ENCODE measurements around the gene TRIM69.

TRIM69 gene

DNA sequence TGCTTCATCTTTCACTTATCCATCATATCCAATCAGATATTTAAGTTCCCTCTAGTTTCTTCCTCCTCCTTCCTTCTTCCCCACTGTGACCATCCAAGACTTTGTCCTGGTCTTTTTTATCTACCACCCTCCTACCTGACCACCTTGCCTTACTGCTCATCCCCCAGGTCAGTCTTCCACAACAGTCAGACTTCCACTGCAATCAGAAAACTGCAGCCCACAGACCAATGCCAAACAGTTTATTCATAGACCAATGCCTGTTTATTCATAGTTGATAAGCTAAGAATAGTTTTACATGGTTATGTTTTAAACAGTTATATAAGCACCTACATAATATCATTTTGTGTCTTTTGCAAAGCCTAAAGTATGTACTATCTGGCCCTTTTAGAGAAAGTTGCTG is 65.5 kb downstream of the TRIM69 start:
- no peak for DNase-seq (ENCODE audit: low read depth in 1 of 2, low spot score in 1 of 2)

- no peak for DNase-seq (ENCODE audit: low read depth in 1 of 2, low spot score in 1 of 2)
These were observed 66.0 kb downstream of the TRIM69 start for GRCh38 chr15:44802336-44802735.

DNA sequence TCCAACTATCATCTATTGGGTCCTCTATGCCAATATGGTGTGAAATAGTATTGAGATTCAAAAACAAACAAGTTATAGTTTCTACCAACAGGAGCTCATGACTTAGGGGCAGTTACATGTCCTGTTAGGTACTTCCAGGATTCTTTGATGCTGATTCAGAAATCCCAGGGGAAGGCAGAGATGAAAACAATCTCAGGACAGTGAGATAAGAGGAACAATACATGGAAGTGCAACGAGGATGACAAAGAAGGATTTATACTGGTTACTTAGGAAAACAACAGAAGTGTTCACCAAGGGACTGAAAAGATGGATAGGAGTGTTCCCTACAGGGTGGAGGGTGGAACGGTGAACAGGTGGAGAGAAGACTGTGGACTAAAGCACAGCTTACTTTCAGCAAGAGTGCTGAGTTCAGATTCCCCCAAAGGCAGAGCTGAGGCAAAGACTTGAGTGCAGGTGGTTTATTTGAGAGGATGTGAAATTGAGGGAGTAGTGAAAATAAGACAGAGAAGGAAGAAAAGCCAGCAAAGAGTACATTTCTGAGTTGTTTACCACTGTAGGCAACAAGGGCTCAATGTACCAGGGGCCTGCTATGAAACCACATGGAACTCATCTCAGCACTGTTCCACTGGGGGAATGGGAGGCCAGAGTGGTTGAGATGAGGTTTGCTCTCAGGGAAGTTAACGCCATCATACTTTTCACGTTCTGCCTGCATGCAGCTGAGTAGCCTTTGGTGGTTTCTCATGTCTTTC is 68.1 kb downstream of the TRIM69 start:
- DNase-seq (ENCODE audit: low read depth in 1 of 2, low spot score in 1 of 2): no peak

- DNase-seq (ENCODE audit: low read depth in 1 of 2, low spot score in 1 of 2): no peak
These were observed 72.2 kb downstream of the TRIM69 start for GRCh38 chr15:44808557-44808956.

GRCh38 chr15:44810237-44810636 is 73.9 kb downstream of the TRIM69 start:
- no peak for DNase-seq (ENCODE audit: low read depth in 1 of 2, low spot score in 1 of 2)

- no peak for DNase-seq (ENCODE audit: low read depth in 1 of 2, low spot score in 1 of 2)
These were observed 75.0 kb downstream of the TRIM69 start for GRCh38 chr15:44811337-44811736.

DNA sequence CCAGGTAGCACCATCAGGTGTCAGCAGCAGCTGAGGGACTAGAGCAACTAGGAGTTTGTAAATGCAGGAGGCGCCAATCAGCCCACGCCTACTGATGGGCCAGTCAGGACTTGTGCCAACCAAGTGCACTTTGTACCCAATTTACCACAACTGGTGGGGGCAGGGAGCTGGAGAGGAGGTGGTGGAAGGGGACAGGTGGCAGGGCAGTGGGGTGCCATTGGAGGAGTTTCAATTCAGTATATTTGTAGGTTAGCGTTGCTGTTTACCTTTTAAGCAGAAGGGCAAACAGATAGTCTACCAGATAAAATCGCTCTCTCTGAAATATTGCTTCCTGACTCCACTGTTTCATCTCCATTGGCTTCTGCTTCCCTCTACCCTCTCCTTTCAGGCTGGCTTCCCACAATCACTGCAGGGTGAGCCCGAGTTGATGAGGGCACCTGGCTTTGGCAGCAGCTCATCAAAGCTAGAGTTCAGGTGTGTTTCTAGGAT is 75.7 kb downstream of the TRIM69 start:
- DNase-seq (ENCODE audit: low read depth in 1 of 2, low spot score in 1 of 2): no peak

GRCh38 chr15:44813231-44813630 is 76.9 kb downstream of the TRIM69 start:
- no peak for DNase-seq (ENCODE audit: low read depth in 1 of 2, low spot score in 1 of 2)
